D721Med (cell line): ENCODE results near the gene POU6F2.

Experiments
- DNase-seq: peaks from one replicate; pipeline ENCODE4 v3.0.0; 2011; ENCODE audit warnings: low spot score; ENCODE audit not compliant: insufficient read length
- FAIRE-seq: peaks from 2 replicates; lab custom pipeline; 2011; peaks lifted over from hg19 to GRCh38; lab: Jason Lieb, UNC
- TF ChIP-seq, protein P1 (sequence below): IDR thresholded peaks from 2 replicates; pipeline ENCODE4 v1.5.1; 2012; ENCODE audit warnings: mild to moderate bottlenecking, control low read depth; ENCODE audit not compliant: insufficient read depth; ENCODE audit errors: missing control alignments

The POU6F2 gene

DNA sequence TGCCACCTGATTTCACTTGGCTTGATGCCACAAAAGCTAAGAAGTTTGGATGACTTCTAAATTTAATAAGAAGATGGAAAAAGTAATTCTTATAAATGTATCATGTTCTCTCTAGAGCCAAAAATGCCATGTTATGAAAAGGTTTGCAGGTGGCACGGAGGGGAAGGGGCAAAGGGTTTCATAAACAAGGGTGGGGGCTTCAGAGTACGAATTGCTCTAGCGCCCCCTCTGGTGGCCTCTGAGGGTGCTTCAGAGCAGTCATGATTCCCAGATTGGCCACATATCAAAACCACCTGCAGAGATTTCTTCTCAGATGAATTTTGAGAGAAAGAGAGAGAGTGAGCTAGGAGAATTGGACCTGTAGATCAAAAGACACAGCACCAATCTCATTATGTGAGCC is 379.9 kb downstream of the POU6F2 start:
- FAIRE-seq (no peak), DNase-seq (no peak)
- TF ChIP-seq, protein P1, sequence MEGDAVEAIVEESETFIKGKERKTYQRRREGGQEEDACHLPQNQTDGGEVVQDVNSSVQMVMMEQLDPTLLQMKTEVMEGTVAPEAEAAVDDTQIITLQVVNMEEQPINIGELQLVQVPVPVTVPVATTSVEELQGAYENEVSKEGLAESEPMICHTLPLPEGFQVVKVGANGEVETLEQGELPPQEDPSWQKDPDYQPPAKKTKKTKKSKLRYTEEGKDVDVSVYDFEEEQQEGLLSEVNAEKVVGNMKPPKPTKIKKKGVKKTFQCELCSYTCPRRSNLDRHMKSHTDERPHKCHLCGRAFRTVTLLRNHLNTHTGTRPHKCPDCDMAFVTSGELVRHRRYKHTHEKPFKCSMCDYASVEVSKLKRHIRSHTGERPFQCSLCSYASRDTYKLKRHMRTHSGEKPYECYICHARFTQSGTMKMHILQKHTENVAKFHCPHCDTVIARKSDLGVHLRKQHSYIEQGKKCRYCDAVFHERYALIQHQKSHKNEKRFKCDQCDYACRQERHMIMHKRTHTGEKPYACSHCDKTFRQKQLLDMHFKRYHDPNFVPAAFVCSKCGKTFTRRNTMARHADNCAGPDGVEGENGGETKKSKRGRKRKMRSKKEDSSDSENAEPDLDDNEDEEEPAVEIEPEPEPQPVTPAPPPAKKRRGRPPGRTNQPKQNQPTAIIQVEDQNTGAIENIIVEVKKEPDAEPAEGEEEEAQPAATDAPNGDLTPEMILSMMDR, result peak; percentile 18

DNA sequence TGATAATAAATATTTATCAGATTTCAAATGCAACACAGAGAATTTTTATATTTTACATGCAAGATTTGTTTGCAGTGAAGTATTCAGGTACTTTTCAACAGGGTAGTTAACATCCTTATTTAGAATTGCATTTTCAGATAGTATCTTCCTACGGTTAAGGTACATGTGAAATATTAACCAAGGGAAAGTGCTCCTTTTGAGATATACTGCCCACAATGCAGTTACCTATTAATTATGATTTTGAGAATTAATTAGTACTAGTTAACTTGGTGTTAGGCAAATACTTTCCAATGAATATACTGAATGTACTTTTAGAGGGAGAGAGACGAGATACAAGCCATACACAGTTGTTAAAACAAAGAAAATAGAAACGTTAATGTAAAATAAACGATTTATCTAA is 382.3 kb downstream of the POU6F2 start:
- TF ChIP-seq, protein P1, result no peak
- no peak for DNase-seq
- no peak for FAIRE-seq

DNA sequence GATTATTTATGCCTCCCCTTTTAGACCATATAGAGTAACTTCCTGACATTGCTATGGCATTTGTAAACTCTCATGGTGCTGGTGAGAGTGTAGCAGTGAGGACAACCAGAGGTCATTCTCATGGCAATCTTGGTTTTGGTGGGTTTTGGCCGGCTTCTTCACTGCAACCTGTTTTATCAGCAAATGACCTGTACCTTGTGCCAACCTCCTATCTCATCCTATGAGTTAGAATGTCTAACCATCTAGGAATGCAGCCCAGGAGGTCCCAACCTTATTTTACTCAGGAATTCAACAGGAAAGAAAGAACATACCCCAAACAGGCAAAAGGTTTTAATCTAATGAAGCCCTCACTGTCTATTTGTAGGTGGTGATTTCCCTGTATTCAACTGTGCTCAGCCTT is 383.1 kb downstream of the POU6F2 start:
- DNase-seq, result no peak
- TF ChIP-seq, protein P1, result no peak
- FAIRE-seq, result no peak

DNA sequence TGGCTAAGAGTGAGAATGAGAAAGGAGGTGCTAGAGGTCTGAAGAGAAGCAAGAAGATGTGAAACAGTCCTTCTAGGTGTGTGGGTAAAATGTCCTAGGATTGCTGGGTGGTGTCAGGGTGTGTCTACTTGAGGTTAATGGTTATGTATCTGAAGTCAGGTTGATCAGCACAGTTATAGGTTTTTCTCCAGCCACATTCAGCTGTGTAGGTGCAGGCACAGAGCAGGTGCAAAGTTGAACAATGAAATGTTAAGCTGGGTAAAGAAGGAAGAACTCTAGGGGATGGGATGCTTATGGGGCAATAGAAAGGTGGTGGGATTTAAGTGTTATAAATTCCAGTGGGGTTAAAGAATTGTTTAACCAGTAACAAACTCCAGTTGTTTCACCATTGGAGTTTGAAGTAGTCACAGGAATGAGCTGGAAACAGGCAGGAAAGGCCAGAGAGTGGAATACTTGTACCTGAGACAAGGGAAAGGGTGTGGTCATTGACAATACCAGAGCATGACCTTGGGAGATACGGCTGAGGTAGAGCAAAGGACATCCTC is 388.1 kb downstream of the POU6F2 start:
- no peak for FAIRE-seq
- TF ChIP-seq, protein P1, result no peak
- no peak for DNase-seq

DNA sequence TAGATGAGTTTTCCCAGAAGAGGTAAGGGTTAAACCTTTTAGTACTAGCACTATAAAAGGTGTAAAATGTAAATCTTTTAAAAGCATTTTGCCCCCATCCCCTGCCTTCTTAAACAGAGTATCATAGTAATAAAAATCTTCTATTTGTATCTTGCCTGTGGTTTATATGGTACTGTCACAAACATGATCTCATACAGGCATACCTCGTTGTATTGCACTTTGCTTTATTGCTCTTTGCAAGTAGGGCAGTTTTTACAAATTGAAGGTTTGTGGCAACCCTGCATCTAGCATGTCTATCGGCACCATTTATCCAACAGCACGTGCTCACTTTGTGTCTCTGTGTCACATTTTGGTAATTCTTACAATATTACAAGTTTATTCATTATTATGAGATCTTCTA is 389.7 kb downstream of the POU6F2 start:
- FAIRE-seq (no peak), DNase-seq (no peak)
- TF ChIP-seq, protein P1, result no peak

DNA sequence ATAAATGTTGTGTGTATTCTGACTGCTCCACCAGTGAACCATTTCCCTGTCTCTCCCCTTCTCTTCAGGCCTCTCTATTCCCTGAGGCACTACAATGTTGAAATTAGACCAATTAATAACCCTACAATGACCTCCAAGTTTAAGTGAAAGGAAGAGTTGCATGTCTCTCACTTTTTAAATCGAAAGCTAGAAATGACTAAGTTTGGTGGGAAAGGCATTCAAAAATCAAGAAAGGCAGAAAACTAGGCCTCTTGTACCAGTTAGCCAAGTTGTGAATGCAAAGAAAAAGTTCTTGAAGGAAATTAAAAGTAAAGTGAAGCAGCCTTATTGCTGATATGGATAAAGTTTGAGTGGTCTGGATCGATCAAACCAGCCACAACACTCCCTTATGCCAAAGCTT is 390.2 kb downstream of the POU6F2 start:
- no peak for DNase-seq
- TF ChIP-seq, protein P1, result no peak
- no peak for FAIRE-seq

DNA sequence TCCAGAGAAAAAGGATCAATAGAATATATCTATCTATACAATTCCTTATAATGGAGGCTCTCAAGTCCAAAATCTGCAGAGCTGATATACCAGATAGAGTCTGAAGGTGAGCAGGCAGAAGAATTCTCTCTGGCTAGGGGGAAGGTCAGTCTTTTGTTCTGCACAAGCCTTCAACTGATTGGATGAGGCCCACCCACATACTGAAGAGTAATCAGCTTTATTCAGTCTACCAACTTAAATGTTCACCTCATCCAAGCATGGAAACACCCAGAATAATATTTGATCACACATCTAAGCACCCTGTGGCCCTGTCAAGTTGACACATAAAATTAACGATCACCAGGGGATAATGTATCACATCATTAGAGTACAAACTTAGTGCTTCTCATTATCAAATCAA is 394.7 kb downstream of the POU6F2 start:
- TF ChIP-seq, protein P1, result no peak
- FAIRE-seq (no peak), DNase-seq (no peak)
